ENCODE measurements around the gene CCL22. TPM values are rescaled to one million over a fixed set of nuclear protein-coding genes. Genes with fewer than 3 reads are reported as not detected.

Gene CCL22
- total and polyA plus RNA-seq, 2 donors (not counting 1 experiment from before 2014, with no cell fraction given) = not detected

GRCh38 chr16:57333402-57333801 is 25.2 kb upstream of the CCL22 start:
- Histone ChIP-seq H4K20me1 (ENCODE audit: control insufficient read depth, extremely low read depth, insufficient read depth, low read length) (no peaks in the 10 kb centered on the region), H3K36me3 (ENCODE audit: control insufficient read depth, insufficient read depth, low read length) (no peaks in the 10 kb centered on the region), H3K9me3 (ENCODE audit: control insufficient read depth, insufficient read depth, low read depth, low read length) (no peaks in the 10 kb centered on the region), H3K4me2 (ENCODE audit: extremely low read depth, insufficient read depth, low read length) (no peak overlapping the region), H3K79me2 (ENCODE audit: control insufficient read depth, insufficient read depth, low read length) (no peaks in the 10 kb centered on the region), H3K4me3 (replicated peaks in 1 of 4; ENCODE audit: control extremely low read depth in 1 of 4, insufficient read depth in 1 of 4, low read depth in 3 of 4, low read length in 4 of 4) (no peak overlapping the region), H3K9ac (ENCODE audit: insufficient read depth, low read length) (no peak overlapping the region), H2AFZ (ENCODE audit: low read length) (no peak overlapping the region), H3K27me3 (ENCODE audit: control insufficient read depth, insufficient read depth, low read length) (no peaks in the 10 kb centered on the region), H3K4me1 (ENCODE audit: control insufficient read depth, extremely low read depth, insufficient read depth, low read length) (no peaks in the 10 kb centered on the region), H3K27ac (ENCODE audit: insufficient read depth, low read length) (no peak overlapping the region)
- no peak for DNase-seq (ENCODE audit: low read depth in 2 of 2)
- TF ChIP-seq EZH2 (IDR thresholded peaks at IDR 0.05; ENCODE audit: low read length, missing control alignments) = no peak
- TF ChIP-seq, protein P1, sequence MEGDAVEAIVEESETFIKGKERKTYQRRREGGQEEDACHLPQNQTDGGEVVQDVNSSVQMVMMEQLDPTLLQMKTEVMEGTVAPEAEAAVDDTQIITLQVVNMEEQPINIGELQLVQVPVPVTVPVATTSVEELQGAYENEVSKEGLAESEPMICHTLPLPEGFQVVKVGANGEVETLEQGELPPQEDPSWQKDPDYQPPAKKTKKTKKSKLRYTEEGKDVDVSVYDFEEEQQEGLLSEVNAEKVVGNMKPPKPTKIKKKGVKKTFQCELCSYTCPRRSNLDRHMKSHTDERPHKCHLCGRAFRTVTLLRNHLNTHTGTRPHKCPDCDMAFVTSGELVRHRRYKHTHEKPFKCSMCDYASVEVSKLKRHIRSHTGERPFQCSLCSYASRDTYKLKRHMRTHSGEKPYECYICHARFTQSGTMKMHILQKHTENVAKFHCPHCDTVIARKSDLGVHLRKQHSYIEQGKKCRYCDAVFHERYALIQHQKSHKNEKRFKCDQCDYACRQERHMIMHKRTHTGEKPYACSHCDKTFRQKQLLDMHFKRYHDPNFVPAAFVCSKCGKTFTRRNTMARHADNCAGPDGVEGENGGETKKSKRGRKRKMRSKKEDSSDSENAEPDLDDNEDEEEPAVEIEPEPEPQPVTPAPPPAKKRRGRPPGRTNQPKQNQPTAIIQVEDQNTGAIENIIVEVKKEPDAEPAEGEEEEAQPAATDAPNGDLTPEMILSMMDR (conservative IDR thresholded peaks at IDR 0.05 in 1 of 2, IDR thresholded peaks at IDR 0.05 in 1 of 2; ENCODE audit: low read depth in 1 of 2, low read length in 2 of 2) = no peak

- Histone ChIP-seq H3K27me3 (ENCODE audit: control insufficient read depth, insufficient read depth, low read length) (no peaks in the 10 kb centered on the region), H2AFZ (ENCODE audit: low read length) (no peak overlapping the region), H3K4me1 (ENCODE audit: control insufficient read depth, extremely low read depth, insufficient read depth, low read length) (no peaks in the 10 kb centered on the region), H3K27ac (ENCODE audit: insufficient read depth, low read length) (no peak overlapping the region), H3K36me3 (ENCODE audit: control insufficient read depth, insufficient read depth, low read length) (no peaks in the 10 kb centered on the region), H3K4me2 (ENCODE audit: extremely low read depth, insufficient read depth, low read length) (no peak overlapping the region), H3K9ac (ENCODE audit: insufficient read depth, low read length) (no peak overlapping the region), H3K79me2 (ENCODE audit: control insufficient read depth, insufficient read depth, low read length) (no peaks in the 10 kb centered on the region), H4K20me1 (ENCODE audit: control insufficient read depth, extremely low read depth, insufficient read depth, low read length) (no peaks in the 10 kb centered on the region), H3K9me3 (ENCODE audit: control insufficient read depth, insufficient read depth, low read depth, low read length) (no peaks in the 10 kb centered on the region), H3K4me3 (replicated peaks in 1 of 4; ENCODE audit: control extremely low read depth in 1 of 4, insufficient read depth in 1 of 4, low read depth in 3 of 4, low read length in 4 of 4) (no peak overlapping the region)
- DNase-seq (ENCODE audit: low read depth in 2 of 2) = no peak
- TF ChIP-seq, protein P1 (conservative IDR thresholded peaks at IDR 0.05 in 1 of 2, IDR thresholded peaks at IDR 0.05 in 1 of 2; ENCODE audit: low read depth in 1 of 2, low read length in 2 of 2) = no peak
- TF ChIP-seq EZH2 (IDR thresholded peaks at IDR 0.05; ENCODE audit: low read length, missing control alignments) = no peak
Measured at GRCh38 chr16:57335366-57335765, 23.2 kb upstream of the CCL22 start.

DNA sequence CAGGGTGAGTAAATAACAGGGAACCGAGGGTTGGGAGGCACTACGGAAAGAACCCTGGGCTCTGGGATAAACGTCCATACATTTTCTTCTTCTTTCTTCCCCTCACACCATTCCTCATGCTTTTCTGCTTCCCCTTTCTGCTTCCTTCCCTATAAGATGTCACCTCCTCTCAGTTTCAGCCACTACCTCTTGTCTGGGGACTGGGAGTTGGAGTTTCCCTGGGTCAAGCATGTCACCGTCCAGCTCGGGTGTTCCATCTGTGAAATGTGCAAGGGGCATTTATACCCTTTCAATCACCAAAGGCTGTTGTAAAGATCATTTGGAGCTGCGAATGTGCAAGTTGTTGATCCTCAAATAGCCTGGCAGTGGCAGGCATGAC is 17.5 kb upstream of the CCL22 start:
- TF ChIP-seq EZH2 (IDR thresholded peaks at IDR 0.05; ENCODE audit: low read length, missing control alignments) = no peak
- TF ChIP-seq, protein P1 (conservative IDR thresholded peaks at IDR 0.05 in 1 of 2, IDR thresholded peaks at IDR 0.05 in 1 of 2; ENCODE audit: low read depth in 1 of 2, low read length in 2 of 2) = no peak
- Histone ChIP-seq H2AFZ (ENCODE audit: low read length) (no peak overlapping the region), H3K27me3 (ENCODE audit: control insufficient read depth, insufficient read depth, low read length) (peaks cover 3% of the 10 kb centered on the region), H3K4me1 (ENCODE audit: control insufficient read depth, extremely low read depth, insufficient read depth, low read length) (no peaks in the 10 kb centered on the region), H4K20me1 (ENCODE audit: control insufficient read depth, extremely low read depth, insufficient read depth, low read length) (no peaks in the 10 kb centered on the region), H3K27ac (ENCODE audit: insufficient read depth, low read length) (no peak overlapping the region), H3K36me3 (ENCODE audit: control insufficient read depth, insufficient read depth, low read length) (no peaks in the 10 kb centered on the region), H3K9ac (ENCODE audit: insufficient read depth, low read length) (no peak overlapping the region), H3K4me2 (ENCODE audit: extremely low read depth, insufficient read depth, low read length) (no peak overlapping the region), H3K4me3 (replicated peaks in 1 of 4; ENCODE audit: control extremely low read depth in 1 of 4, insufficient read depth in 1 of 4, low read depth in 3 of 4, low read length in 4 of 4) (no peak overlapping the region), H3K79me2 (ENCODE audit: control insufficient read depth, insufficient read depth, low read length) (no peaks in the 10 kb centered on the region), H3K9me3 (ENCODE audit: control insufficient read depth, insufficient read depth, low read depth, low read length) (no peaks in the 10 kb centered on the region)
- no peak for DNase-seq (ENCODE audit: low read depth in 2 of 2)
